GM13977 (cell line): ENCODE measurements around the gene ANKRD34C.
"Not testable (repeated sequence)": the region's sequence is repeated elsewhere in the genome, so short reads cannot be mapped to it uniquely, and the experiment has no call there.

Source experiments
- DNase-seq: peaks from one replicate; pipeline ENCODE4 v3.0.0; 2012; ENCODE audit warnings: low spot score
- CTCF ChIP-seq: IDR thresholded peaks from 2 replicates; pipeline ENCODE4 v1.5.1; 2012; ENCODE audit warnings: mild to moderate bottlenecking, control low read depth; ENCODE audit not compliant: insufficient read depth; ENCODE audit errors: extremely low read depth, missing control alignments
- in situ Hi-C: fragments of 300-500 bp; cut with MboI; formaldehyde crosslinking; loops from one replicate; pipeline ENCODE4 v1.12.0; 2022; ENCODE audit warnings: low sequenced_read_pairs, low pct_unique_long_range_greater_than_20kb, mixed read lengths, inconsistent platforms; ENCODE audit not compliant: unreplicated experiment

ANKRD34C gene

GRCh38 chr15:79316864-79317263, 34.3 kb downstream of the ANKRD34C start:
- no peak for TF ChIP-seq CTCF
- in situ Hi-C loops, result no loop called here
- DNase-seq, result no peak

GRCh38 chr15:79319973-79320372, 37.5 kb downstream of the ANKRD34C start:
- in situ Hi-C loops, DNase-seq: not testable (repeated sequence)

GRCh38 chr15:79321876-79322275, 39.4 kb downstream of the ANKRD34C start:
- no peak for TF ChIP-seq CTCF
- DNase-seq, result no peak
- in situ Hi-C loops, result no loop called here

GRCh38 chr15:79322306-79322705, 39.8 kb downstream of the ANKRD34C start:
- DNase-seq, result no peak
- in situ Hi-C loops, result no loop called here
- TF ChIP-seq CTCF, result no peak

- no peak for DNase-seq
- no peak for TF ChIP-seq CTCF
- in situ Hi-C loops, result no loop called here
These were observed 40.4 kb downstream of the ANKRD34C start for GRCh38 chr15:79322945-79323344.

GRCh38 chr15:79329171-79329611, 46.7 kb downstream of the ANKRD34C start:
- TF ChIP-seq CTCF, result no peak
- in situ Hi-C loops, result loop anchor here (25.0 kb wide), 1 partner anchor 833 kb away; the partner anchor contains the start of gene FAH
- DNase-seq, result no peak
